SK-N-SH (cell line): Measurements from ENCODE around the gene ABCC4.
A peak's percentile ranks its signal among the peaks of the same experiment; 100 is the strongest.

Source experiments
- CTCF ChIP-seq: fragments of 200-600 bp; sonication (generic); IDR thresholded peaks from 2 replicates; pipeline ENCODE4 v1.6.1; 2017; ENCODE audit warnings: antibody characterized with exemption, mild to moderate bottlenecking, moderate library complexity
- EZH2phosphoT487 ChIP-seq: fragments of 200-600 bp; sonication (generic); IDR thresholded peaks from 2 replicates; pipeline ENCODE4 v1.6.1; 2017; ENCODE audit warnings: low read depth, mixed run types, mild to moderate bottlenecking, antibody characterized with exemption, moderate library complexity, borderline replicate concordance
- JUND ChIP-seq: IDR thresholded peaks from 2 replicates; pipeline ENCODE4 v1.4.0; 2012
- MXI1 ChIP-seq: IDR thresholded peaks from 2 replicates; pipeline ENCODE4 v1.6.1; 2012; ENCODE audit warnings: mild to moderate bottlenecking, low read depth, low read length, improper control_type of control experiment
- POLR2AphosphoS5 ChIP-seq: IDR thresholded peaks from 2 replicates; pipeline ENCODE4 v1.6.1; 2012; ENCODE audit warnings: low read depth, low read length
- RCOR1 ChIP-seq: fragments of 150-350 bp; IDR thresholded peaks from 2 replicates; pipeline ENCODE4 v1.6.1; 2017; ENCODE audit warnings: antibody characterized with exemption, low read length
- REST ChIP-seq: IDR thresholded peaks from 2 replicates; pipeline ENCODE4 v1.6.1; 2012; ENCODE audit warnings: mild to moderate bottlenecking, low read depth, low read length, moderate library complexity
- TAF1 ChIP-seq: IDR thresholded peaks from 2 replicates; pipeline ENCODE4 v1.6.1; 2012; ENCODE audit warnings: low read depth, mild to moderate bottlenecking, low read length, moderate library complexity, borderline replicate concordance
- TEAD4 ChIP-seq: IDR thresholded peaks from 2 replicates; pipeline ENCODE4 v1.4.0; 2012; ENCODE audit warnings: mild to moderate bottlenecking, borderline replicate concordance; ENCODE audit not compliant: insufficient read depth
- USF2 ChIP-seq: fragments of 150-350 bp; IDR thresholded peaks from 2 replicates; pipeline ENCODE4 v1.6.1; 2017; ENCODE audit warnings: antibody characterized with exemption, low read length, low read depth, borderline replicate concordance

- 0 out of 2 replicates have a peak, but pooled peaks have one; percentile 7 for TF ChIP-seq CTCF
- TF ChIP-seq POLR2AphosphoS5, result no peak
- TF ChIP-seq RCOR1, result no peak
- no peak for TF ChIP-seq MXI1
- no peak for TF ChIP-seq REST
- TF ChIP-seq USF2, result no peak
- no peak for TF ChIP-seq TAF1
- TF ChIP-seq TEAD4, result no peak
- no peak for TF ChIP-seq JUND
- no peak for TF ChIP-seq EZH2phosphoT487
Measured at GRCh38 chr13:94988654-94989053, 312.6 kb downstream of the ABCC4 start.
